ENCODE measurements around the gene TAL1. TPM values are rescaled to one million over a fixed set of nuclear protein-coding genes. Genes with fewer than 3 reads are reported as not detected.
"Not testable (repeated sequence)": the region's sequence is repeated elsewhere in the genome, so short reads cannot be mapped to it uniquely, and the experiment has no call there.

The TAL1 gene
- total and polyA plus RNA-seq, 2 donors from 2014 or later = 3.1 to 6.5 TPM

DNA sequence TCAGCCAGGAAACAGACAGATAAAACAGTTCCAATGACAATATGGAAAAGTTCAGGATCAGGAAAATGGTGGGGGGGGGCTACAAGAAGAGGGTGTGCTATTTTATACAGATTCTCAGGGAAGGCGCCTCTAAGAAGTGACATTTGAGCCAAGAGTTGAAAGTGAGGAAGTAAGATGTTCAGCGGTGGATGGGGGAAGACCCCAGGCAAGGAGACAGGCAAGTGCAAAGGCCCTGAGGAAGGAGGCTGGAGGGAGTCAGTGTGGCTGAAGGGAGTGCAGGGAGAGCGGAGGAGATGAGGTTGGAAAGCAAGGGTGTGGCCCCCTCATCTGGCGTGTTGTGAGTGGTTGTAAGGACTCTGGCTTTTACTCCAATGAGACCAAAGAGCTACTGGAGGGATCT lies 33.8 kb downstream of the TAL1 start:
- H3K9ac ChIP-seq (ENCODE audit: low read length in 3 of 3) = no peak overlapping the region
- intact Hi-C loops (cut with DNase I) = no loop called here
- H3K27me3 ChIP-seq (ENCODE audit: control insufficient read depth, insufficient read depth, low read length) = no peaks in the 10 kb centered on the region
- TF ChIP-seq, protein P1, sequence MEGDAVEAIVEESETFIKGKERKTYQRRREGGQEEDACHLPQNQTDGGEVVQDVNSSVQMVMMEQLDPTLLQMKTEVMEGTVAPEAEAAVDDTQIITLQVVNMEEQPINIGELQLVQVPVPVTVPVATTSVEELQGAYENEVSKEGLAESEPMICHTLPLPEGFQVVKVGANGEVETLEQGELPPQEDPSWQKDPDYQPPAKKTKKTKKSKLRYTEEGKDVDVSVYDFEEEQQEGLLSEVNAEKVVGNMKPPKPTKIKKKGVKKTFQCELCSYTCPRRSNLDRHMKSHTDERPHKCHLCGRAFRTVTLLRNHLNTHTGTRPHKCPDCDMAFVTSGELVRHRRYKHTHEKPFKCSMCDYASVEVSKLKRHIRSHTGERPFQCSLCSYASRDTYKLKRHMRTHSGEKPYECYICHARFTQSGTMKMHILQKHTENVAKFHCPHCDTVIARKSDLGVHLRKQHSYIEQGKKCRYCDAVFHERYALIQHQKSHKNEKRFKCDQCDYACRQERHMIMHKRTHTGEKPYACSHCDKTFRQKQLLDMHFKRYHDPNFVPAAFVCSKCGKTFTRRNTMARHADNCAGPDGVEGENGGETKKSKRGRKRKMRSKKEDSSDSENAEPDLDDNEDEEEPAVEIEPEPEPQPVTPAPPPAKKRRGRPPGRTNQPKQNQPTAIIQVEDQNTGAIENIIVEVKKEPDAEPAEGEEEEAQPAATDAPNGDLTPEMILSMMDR (IDR thresholded peaks at IDR 0.05; ENCODE audit: borderline replicate concordance, extremely low read depth, insufficient read depth) = no peak
- peaks cover 0 to under 1% (median 0%) of the 10 kb centered on the region in 3 donors for H3K4me1 ChIP-seq (ENCODE audit: control insufficient read depth in 2 of 3, insufficient read depth in 2 of 3, low read depth in 1 of 3, low read length in 3 of 3)
- FAIRE-seq (no peak), DNase-seq (no peak)
- H3K9me3 ChIP-seq (ENCODE audit: control insufficient read depth in 2 of 3, insufficient read depth in 1 of 3, low read length in 3 of 3) = no peaks in the 10 kb centered on the region
- H3K4me3 ChIP-seq (ENCODE audit: low read length in 3 of 3) = no peak overlapping the region
- H3K36me3 ChIP-seq (ENCODE audit: control insufficient read depth in 2 of 3, insufficient read depth in 3 of 3, low read length in 3 of 3) = no peaks in the 10 kb centered on the region
- no peak overlapping the region for H3K27ac ChIP-seq (ENCODE audit: low read depth in 2 of 2, low read length in 2 of 2)

DNA sequence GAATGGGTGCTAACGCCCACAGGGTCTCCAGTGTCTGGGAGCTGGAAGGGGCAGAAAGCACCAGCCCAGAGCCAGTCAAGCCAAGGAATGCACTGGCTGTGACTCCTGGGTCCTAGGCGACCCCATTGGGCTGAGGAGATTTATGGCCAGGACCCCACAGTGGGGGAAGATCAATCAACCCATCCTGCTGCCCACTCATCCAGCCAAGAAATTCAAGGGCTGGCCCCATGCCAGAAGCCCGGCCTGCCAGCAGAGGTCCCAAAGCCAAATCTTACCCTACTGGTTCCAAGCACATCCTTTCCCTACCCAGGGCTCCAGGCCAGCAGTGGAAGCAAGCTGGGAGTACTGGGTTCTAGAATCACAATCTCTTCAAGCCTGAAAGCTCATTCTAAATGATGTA lies 35.4 kb downstream of the TAL1 start:
- Histone ChIP-seq H3K9ac (ENCODE audit: low read length in 3 of 3) (no peak overlapping the region), H3K27me3 (ENCODE audit: control insufficient read depth, insufficient read depth, low read length) (no peaks in the 10 kb centered on the region), H3K36me3 (ENCODE audit: control insufficient read depth in 2 of 3, insufficient read depth in 3 of 3, low read length in 3 of 3) (no peaks in the 10 kb centered on the region), H3K27ac (ENCODE audit: low read depth in 2 of 2, low read length in 2 of 2) (no peak overlapping the region), H3K4me1 (ENCODE audit: control insufficient read depth in 2 of 3, insufficient read depth in 2 of 3, low read depth in 1 of 3, low read length in 3 of 3) (peaks cover 0 to 14% (median 11%) of the 10 kb centered on the region in 3 donors), H3K9me3 (ENCODE audit: control insufficient read depth in 2 of 3, insufficient read depth in 1 of 3, low read length in 3 of 3) (no peaks in the 10 kb centered on the region), H3K4me3 (ENCODE audit: low read length in 3 of 3) (no peak overlapping the region)
- FAIRE-seq = no peak
- no peak for DNase-seq
- TF ChIP-seq, protein P1 (IDR thresholded peaks at IDR 0.05; ENCODE audit: borderline replicate concordance, extremely low read depth, insufficient read depth) = no peak
- intact Hi-C loops (cut with DNase I) = no loop called here

DNA sequence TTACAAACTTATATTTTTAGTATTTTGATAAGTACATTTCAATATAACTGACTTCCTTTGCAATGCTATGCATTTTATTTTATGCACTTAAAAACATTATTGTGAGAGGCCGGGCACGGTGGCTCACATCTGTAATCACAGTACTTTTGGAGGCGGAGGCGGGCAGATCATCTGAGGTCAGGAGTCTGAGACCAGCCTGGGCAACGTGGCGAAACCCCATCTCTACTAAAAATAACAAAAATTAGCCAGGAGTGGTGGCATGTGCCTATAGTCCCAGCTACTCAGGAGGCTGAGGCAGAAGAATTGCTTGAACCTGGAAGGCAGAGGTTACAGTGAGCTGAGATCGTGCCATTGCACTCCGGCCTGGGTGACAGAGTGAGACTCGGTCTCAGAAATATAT lies 36.0 kb downstream of the TAL1 start:
- H3K4me3 ChIP-seq (ENCODE audit: low read length in 3 of 3); H3K9me3 ChIP-seq (ENCODE audit: control insufficient read depth in 2 of 3, insufficient read depth in 1 of 3, low read length in 3 of 3); DNase-seq; H3K9ac ChIP-seq (ENCODE audit: low read length in 3 of 3); intact Hi-C loops (cut with DNase I); H3K36me3 ChIP-seq (ENCODE audit: control insufficient read depth in 2 of 3, insufficient read depth in 3 of 3, low read length in 3 of 3); H3K27ac ChIP-seq (ENCODE audit: low read depth in 2 of 2, low read length in 2 of 2); H3K27me3 ChIP-seq (ENCODE audit: control insufficient read depth, insufficient read depth, low read length); FAIRE-seq: not testable (repeated sequence)
- H3K4me1 ChIP-seq (ENCODE audit: control insufficient read depth in 2 of 3, insufficient read depth in 2 of 3, low read depth in 1 of 3, low read length in 3 of 3) = peaks cover 0 to 20% (median 13%) of the 10 kb centered on the region in 3 donors

- intact Hi-C loops (cut with DNase I) = no loop called here
These were observed 37.7 kb downstream of the TAL1 start for GRCh38 chr1:47194311-47194710.

DNA sequence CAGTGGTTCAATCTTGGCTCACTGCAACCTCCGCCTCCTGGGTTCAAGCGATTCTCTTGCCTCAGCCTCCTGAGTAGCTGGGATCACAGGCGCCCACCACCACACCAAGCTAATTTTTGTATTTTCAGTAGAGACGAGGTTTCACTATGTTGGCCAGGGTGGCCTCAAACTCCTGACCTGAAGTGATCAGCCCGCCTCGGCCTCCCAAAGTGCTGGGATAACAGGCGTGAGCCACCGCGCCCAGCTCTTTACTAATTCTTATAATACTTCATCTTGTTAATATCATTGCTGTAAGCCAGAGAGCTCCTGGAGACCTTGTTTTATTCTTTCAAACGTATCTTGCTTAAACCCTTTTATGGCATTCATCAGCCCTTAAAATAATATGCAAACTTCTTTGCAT lies 38.5 kb downstream of the TAL1 start:
- intact Hi-C loops (cut with DNase I); H3K27me3 ChIP-seq (ENCODE audit: control insufficient read depth, insufficient read depth, low read length); FAIRE-seq; H3K27ac ChIP-seq (ENCODE audit: low read depth in 2 of 2, low read length in 2 of 2); H3K9me3 ChIP-seq (ENCODE audit: control insufficient read depth in 2 of 3, insufficient read depth in 1 of 3, low read length in 3 of 3); H3K9ac ChIP-seq (ENCODE audit: low read length in 3 of 3); H3K4me3 ChIP-seq (ENCODE audit: low read length in 3 of 3); H3K36me3 ChIP-seq (ENCODE audit: control insufficient read depth in 2 of 3, insufficient read depth in 3 of 3, low read length in 3 of 3); DNase-seq: not testable (repeated sequence)
- peaks cover 0 to 30% (median 21%) of the 10 kb centered on the region in 3 donors for H3K4me1 ChIP-seq (ENCODE audit: control insufficient read depth in 2 of 3, insufficient read depth in 2 of 3, low read depth in 1 of 3, low read length in 3 of 3)

More at GRCh38 chr1:47194311-47194710, 37.7 kb downstream of the TAL1 start:
- Histone ChIP-seq H3K4me3 (ENCODE audit: low read length in 3 of 3) (no peak overlapping the region), H3K4me1 (ENCODE audit: control insufficient read depth in 2 of 3, insufficient read depth in 2 of 3, low read depth in 1 of 3, low read length in 3 of 3) (peaks cover 0 to 30% (median 21%) of the 10 kb centered on the region in 3 donors), H3K27ac (ENCODE audit: low read depth in 2 of 2, low read length in 2 of 2) (no peak overlapping the region), H3K9me3 (ENCODE audit: control insufficient read depth in 2 of 3, insufficient read depth in 1 of 3, low read length in 3 of 3) (no peaks in the 10 kb centered on the region), H3K9ac (ENCODE audit: low read length in 3 of 3) (no peak overlapping the region), H3K36me3 (ENCODE audit: control insufficient read depth in 2 of 3, insufficient read depth in 3 of 3, low read length in 3 of 3) (no peaks in the 10 kb centered on the region), H3K27me3 (ENCODE audit: control insufficient read depth, insufficient read depth, low read length) (no peaks in the 10 kb centered on the region)
- DNase-seq = no peak
- no peak for FAIRE-seq
- TF ChIP-seq, protein P1 (IDR thresholded peaks at IDR 0.05; ENCODE audit: borderline replicate concordance, extremely low read depth, insufficient read depth) = no peak

Data from kidney (tissue), 14 donors.